ENCODE measurements around the gene CPLX3.

GRCh38 chr15:74822233-74822632, 4.2 kb upstream of the CPLX3 start:
- TF ChIP-seq CTCF (IDR thresholded peaks at IDR 0.05; ENCODE audit: borderline replicate concordance, extremely low read depth, low read length, poor library complexity, severe bottlenecking) (no peak), EZH2 (IDR thresholded peaks at IDR 0.05; ENCODE audit: borderline replicate concordance, low read depth, low read length, severe bottlenecking) (no peak)

All from DND-41 (cell line).